Measurements from ENCODE around the gene OR52H1.

Gene OR52H1

GRCh38 chr11:5531053-5531831, 17.1 kb downstream of the OR52H1 start:
- no peak for DNase-seq (ENCODE audit: low read depth)

GRCh38 chr11:5528495-5528894, 19.8 kb downstream of the OR52H1 start:
- no peak for DNase-seq (ENCODE audit: low read depth)

- no peak for DNase-seq (ENCODE audit: low read depth)
These were observed 20.6 kb downstream of the OR52H1 start for GRCh38 chr11:5527716-5528115.

- DNase-seq (ENCODE audit: low read depth), result no peak
These were observed 23.6 kb downstream of the OR52H1 start for GRCh38 chr11:5524756-5525155.

- no peak for DNase-seq (ENCODE audit: low read depth)
These were observed 26.0 kb downstream of the OR52H1 start for GRCh38 chr11:5522308-5522707.

GRCh38 chr11:5521540-5521939, 26.8 kb downstream of the OR52H1 start:
- DNase-seq (ENCODE audit: low read depth), result no peak

GRCh38 chr11:5516599-5516998, 31.7 kb downstream of the OR52H1 start, which contains the start of gene UBQLNL:
TSS of gene UBQLNL (minus strand) at chr11:5516699. CDS start at chr11:5516441, 258 bp downstream.
- DNase-seq (ENCODE audit: low read depth), result no peak

- DNase-seq (ENCODE audit: low read depth), result no peak
These were observed 33.5 kb downstream of the OR52H1 start for GRCh38 chr11:5514841-5515240.

GRCh38 chr11:5509803-5510202, 38.5 kb downstream of the OR52H1 start, which contains the start of gene UBQLN3:
TSS of gene UBQLN3 (minus strand) at chr11:5509957. CDS start at chr11:5509558, 399 bp downstream.
- no peak for DNase-seq (ENCODE audit: low read depth)

GRCh38 chr11:5508605-5509004, 39.7 kb downstream of the OR52H1 start:
- no peak for DNase-seq (ENCODE audit: low read depth)

- DNase-seq (ENCODE audit: low read depth), result no peak
These were observed 40.4 kb downstream of the OR52H1 start for GRCh38 chr11:5507933-5508305.

- no peak for DNase-seq (ENCODE audit: low read depth)
These were observed 41.0 kb downstream of the OR52H1 start for GRCh38 chr11:5507177-5507932.

- DNase-seq (ENCODE audit: low read depth), result no peak
These were observed 42.8 kb downstream of the OR52H1 start for GRCh38 chr11:5505363-5506048.

GRCh38 chr11:5504403-5504921, 43.9 kb downstream of the OR52H1 start:
- no peak for DNase-seq (ENCODE audit: low read depth)

GRCh38 chr11:5500393-5500801, 47.9 kb downstream of the OR52H1 start:
- DNase-seq (ENCODE audit: low read depth), result no peak

GRCh38 chr11:5499671-5500070, 48.7 kb downstream of the OR52H1 start:
- no peak for DNase-seq (ENCODE audit: low read depth)
